WTC11 (cell line): ENCODE data around the gene ZNF8. TPM values are rescaled to one million over a fixed set of nuclear protein-coding genes. Genes with fewer than 3 reads are reported as not detected.

ENCODE experiments used
- ATAC-seq: fragments of 200-7000 bp; cut with Tn5 transposase; 2 replicates; pipeline ENCODE4 v1.10.0; 2021; ENCODE audit warnings: mild to moderate bottlenecking, moderate library complexity
- CTCF ChIA-PET: fragments of 300-600 bp; sonication (Branson Sonifier 250); formaldehyde crosslinking; loops from one replicate; lab custom pipeline; 2021; ENCODE audit warnings: antibody characterized with exemption; lab: Charles Lee
- POLR2A ChIA-PET: fragments of 350-600 bp; sonication (Branson Sonifier 250); formaldehyde crosslinking; loops from one replicate; lab custom pipeline; 2021; ENCODE audit warnings: antibody characterized with exemption; lab: Charles Lee
- DNase-seq: peaks from one replicate; pipeline ENCODE4 v3.0.0; 2021; ENCODE audit warnings: low spot score
- H3K27ac Mint-ChIP-seq: 2 replicates; pipeline ENCODE4 v1.8.0; 2021; ENCODE audit warnings: mixed read lengths
- H3K27me3 Mint-ChIP-seq: 2 replicates; pipeline ENCODE4 v1.8.0; 2021; ENCODE audit warnings: low read depth, mild to moderate bottlenecking, moderate library complexity, mixed read lengths
- H3K36me3 Mint-ChIP-seq: 2 replicates; pipeline ENCODE4 v1.8.0; 2021; ENCODE audit warnings: mixed read lengths
- H3K4me1 Mint-ChIP-seq: 2 replicates; pipeline ENCODE4 v1.8.0; 2022; ENCODE audit warnings: mixed read lengths
- H3K4me3 Mint-ChIP-seq: 2 replicates; pipeline ENCODE4 v1.8.0; 2021; ENCODE audit warnings: mild to moderate bottlenecking, moderate library complexity, mixed read lengths
- H3K9me3 Mint-ChIP-seq: 2 replicates; pipeline ENCODE4 v1.8.0; 2021; ENCODE audit warnings: mixed read lengths
- ATF1 ChIP-seq: sonication (generic); formaldehyde crosslinking; IDR thresholded peaks from 2 replicates; pipeline ENCODE4 v1.8.1; 2023; ENCODE audit warnings: mild to moderate bottlenecking, moderate library complexity, missing genetic modification reagents
- CREB1 ChIP-seq: sonication (generic); formaldehyde crosslinking; IDR thresholded peaks from 2 replicates; pipeline ENCODE4 v1.8.0; 2023; ENCODE audit warnings: mild to moderate bottlenecking, missing genetic modification reagents
- CREM ChIP-seq: sonication (generic); formaldehyde crosslinking; IDR thresholded peaks from 2 replicates; pipeline ENCODE4 v1.8.1; 2022; ENCODE audit warnings: mild to moderate bottlenecking, missing genetic modification reagents, moderate library complexity
- NFE2L1 ChIP-seq: sonication (generic); formaldehyde crosslinking; IDR thresholded peaks from 2 replicates; pipeline ENCODE4 v1.8.1; 2023; ENCODE audit warnings: missing genetic modification reagents
- NFYB ChIP-seq: sonication (generic); formaldehyde crosslinking; conservative IDR thresholded peaks from 2 replicates; pipeline ENCODE4 v1.8.0; 2022; ENCODE audit warnings: low read depth, missing genetic modification reagents
- NR2C2 ChIP-seq: sonication (generic); formaldehyde crosslinking; IDR thresholded peaks from 2 replicates; pipeline ENCODE4 v1.8.0; 2022; ENCODE audit warnings: mild to moderate bottlenecking, missing genetic modification reagents
- TCF7 ChIP-seq: sonication (generic); formaldehyde crosslinking; IDR thresholded peaks from 2 replicates; pipeline ENCODE4 v1.8.0; 2022; ENCODE audit warnings: mild to moderate bottlenecking, low read depth, missing genetic modification reagents, moderate library complexity
- ZNF121 ChIP-seq: sonication (generic); formaldehyde crosslinking; IDR thresholded peaks from 2 replicates; pipeline ENCODE4 v1.8.0; 2023; ENCODE audit warnings: missing genetic modification reagents
- ZNF263 ChIP-seq: sonication (generic); formaldehyde crosslinking; IDR thresholded peaks from 2 replicates; pipeline ENCODE4 v1.8.1; 2022; ENCODE audit warnings: low read depth, mild to moderate bottlenecking, moderate library complexity, missing genetic modification reagents
- total RNA-seq: library from RNA; stranded (reverse); gene quantifications from 3 replicates; pipeline ENCODE4 v1.2.3, GENCODE V29; 2021
- TF ChIP-seq, protein P1 (sequence below): sonication (generic); formaldehyde crosslinking; IDR thresholded peaks from 2 replicates; pipeline ENCODE4 v1.8.1; 2022; ENCODE audit warnings: low read depth, mild to moderate bottlenecking, moderate library complexity, missing genetic modification reagents, borderline replicate concordance
- TF ChIP-seq, protein P2 (sequence below): sonication (generic); formaldehyde crosslinking; IDR thresholded peaks from 2 replicates; pipeline ENCODE4 v1.8.0; 2023; ENCODE audit warnings: missing genetic modification reagents
- TF ChIP-seq, protein P3 (sequence below): sonication (generic); formaldehyde crosslinking; IDR thresholded peaks from 2 replicates; pipeline ENCODE4 v1.8.1; 2023; ENCODE audit warnings: mild to moderate bottlenecking, missing genetic modification reagents
- TF ChIP-seq, protein P4 (sequence below): sonication (generic); formaldehyde crosslinking; IDR thresholded peaks from 2 replicates; pipeline ENCODE4 v1.8.1; 2023; ENCODE audit warnings: mild to moderate bottlenecking, missing genetic modification reagents
- TF ChIP-seq, protein P5 (sequence below): fragments of 250-450 bp; sonication (Bioruptor Pico); IDR thresholded peaks from 2 replicates; pipeline ENCODE4 v1.9.0; 2021; ENCODE audit warnings: mild to moderate bottlenecking
- TF ChIP-seq, protein P6 (sequence below): sonication (generic); formaldehyde crosslinking; IDR thresholded peaks from 2 replicates; pipeline ENCODE4 v1.8.0; 2022; ENCODE audit warnings: mild to moderate bottlenecking, missing genetic modification reagents
- TF ChIP-seq, protein P7 (sequence below): sonication (generic); formaldehyde crosslinking; conservative IDR thresholded peaks from 2 replicates; pipeline ENCODE4 v1.8.1; 2023; ENCODE audit warnings: mild to moderate bottlenecking, low read depth, missing genetic modification reagents, moderate library complexity

ZNF8 gene
- total RNA-seq, 1 experiment from 2014 or later, result 18.8 TPM

DNA sequence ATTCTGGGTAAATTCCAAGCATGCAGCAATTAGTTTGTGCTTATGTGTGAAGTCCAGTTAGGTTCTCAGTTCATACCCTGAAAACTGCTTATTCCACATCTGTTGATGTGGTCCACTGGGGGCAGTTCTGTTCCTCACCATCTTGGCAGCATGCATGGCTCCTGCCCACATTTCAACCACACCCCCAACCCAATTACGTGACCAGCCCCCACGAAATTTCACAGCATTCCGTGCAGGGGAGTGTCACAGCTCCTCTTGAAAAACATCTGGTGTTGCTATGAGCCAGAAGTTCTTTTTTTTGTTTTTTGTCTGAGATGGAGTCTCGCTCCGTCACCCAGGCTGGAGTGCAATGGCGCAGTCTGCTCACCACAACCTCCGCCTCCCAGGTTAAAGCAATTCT lies 17.3 kb downstream of the ZNF8 start:
- TF ChIP-seq, protein P1, sequence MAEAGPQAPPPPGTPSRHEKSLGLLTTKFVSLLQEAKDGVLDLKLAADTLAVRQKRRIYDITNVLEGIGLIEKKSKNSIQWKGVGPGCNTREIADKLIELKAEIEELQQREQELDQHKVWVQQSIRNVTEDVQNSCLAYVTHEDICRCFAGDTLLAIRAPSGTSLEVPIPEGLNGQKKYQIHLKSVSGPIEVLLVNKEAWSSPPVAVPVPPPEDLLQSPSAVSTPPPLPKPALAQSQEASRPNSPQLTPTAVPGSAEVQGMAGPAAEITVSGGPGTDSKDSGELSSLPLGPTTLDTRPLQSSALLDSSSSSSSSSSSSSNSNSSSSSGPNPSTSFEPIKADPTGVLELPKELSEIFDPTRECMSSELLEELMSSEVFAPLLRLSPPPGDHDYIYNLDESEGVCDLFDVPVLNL, result no peak
- TF ChIP-seq, protein P2, sequence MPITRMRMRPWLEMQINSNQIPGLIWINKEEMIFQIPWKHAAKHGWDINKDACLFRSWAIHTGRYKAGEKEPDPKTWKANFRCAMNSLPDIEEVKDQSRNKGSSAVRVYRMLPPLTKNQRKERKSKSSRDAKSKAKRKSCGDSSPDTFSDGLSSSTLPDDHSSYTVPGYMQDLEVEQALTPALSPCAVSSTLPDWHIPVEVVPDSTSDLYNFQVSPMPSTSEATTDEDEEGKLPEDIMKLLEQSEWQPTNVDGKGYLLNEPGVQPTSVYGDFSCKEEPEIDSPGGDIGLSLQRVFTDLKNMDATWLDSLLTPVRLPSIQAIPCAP (CRISPR knock-in tag), result no peak
- no peak for TF ChIP-seq ZNF263 (CRISPR knock-in tag)
- TF ChIP-seq, protein P3, sequence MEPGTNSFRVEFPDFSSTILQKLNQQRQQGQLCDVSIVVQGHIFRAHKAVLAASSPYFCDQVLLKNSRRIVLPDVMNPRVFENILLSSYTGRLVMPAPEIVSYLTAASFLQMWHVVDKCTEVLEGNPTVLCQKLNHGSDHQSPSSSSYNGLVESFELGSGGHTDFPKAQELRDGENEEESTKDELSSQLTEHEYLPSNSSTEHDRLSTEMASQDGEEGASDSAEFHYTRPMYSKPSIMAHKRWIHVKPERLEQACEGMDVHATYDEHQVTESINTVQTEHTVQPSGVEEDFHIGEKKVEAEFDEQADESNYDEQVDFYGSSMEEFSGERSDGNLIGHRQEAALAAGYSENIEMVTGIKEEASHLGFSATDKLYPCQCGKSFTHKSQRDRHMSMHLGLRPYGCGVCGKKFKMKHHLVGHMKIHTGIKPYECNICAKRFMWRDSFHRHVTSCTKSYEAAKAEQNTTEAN, result no peak
- no peak for TF ChIP-seq ZNF121 (CRISPR knock-in tag)
- TF ChIP-seq CREM, result no peak
- no peak for TF ChIP-seq NFYB
- TF ChIP-seq, protein P4, sequence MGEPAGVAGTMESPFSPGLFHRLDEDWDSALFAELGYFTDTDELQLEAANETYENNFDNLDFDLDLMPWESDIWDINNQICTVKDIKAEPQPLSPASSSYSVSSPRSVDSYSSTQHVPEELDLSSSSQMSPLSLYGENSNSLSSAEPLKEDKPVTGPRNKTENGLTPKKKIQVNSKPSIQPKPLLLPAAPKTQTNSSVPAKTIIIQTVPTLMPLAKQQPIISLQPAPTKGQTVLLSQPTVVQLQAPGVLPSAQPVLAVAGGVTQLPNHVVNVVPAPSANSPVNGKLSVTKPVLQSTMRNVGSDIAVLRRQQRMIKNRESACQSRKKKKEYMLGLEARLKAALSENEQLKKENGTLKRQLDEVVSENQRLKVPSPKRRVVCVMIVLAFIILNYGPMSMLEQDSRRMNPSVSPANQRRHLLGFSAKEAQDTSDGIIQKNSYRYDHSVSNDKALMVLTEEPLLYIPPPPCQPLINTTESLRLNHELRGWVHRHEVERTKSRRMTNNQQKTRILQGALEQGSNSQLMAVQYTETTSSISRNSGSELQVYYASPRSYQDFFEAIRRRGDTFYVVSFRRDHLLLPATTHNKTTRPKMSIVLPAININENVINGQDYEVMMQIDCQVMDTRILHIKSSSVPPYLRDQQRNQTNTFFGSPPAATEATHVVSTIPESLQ (CRISPR knock-in tag), result no peak
- TF ChIP-seq TCF7 (CRISPR knock-in tag), result no peak
- no peak for TF ChIP-seq CREB1 (CRISPR knock-in tag)
- TF ChIP-seq, protein P5, sequence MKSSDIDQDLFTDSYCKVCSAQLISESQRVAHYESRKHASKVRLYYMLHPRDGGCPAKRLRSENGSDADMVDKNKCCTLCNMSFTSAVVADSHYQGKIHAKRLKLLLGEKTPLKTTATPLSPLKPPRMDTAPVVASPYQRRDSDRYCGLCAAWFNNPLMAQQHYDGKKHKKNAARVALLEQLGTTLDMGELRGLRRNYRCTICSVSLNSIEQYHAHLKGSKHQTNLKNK, result no peak
- no peak for TF ChIP-seq ATF1
- no peak for TF ChIP-seq NR2C2 (CRISPR knock-in tag)
- TF ChIP-seq, protein P6, sequence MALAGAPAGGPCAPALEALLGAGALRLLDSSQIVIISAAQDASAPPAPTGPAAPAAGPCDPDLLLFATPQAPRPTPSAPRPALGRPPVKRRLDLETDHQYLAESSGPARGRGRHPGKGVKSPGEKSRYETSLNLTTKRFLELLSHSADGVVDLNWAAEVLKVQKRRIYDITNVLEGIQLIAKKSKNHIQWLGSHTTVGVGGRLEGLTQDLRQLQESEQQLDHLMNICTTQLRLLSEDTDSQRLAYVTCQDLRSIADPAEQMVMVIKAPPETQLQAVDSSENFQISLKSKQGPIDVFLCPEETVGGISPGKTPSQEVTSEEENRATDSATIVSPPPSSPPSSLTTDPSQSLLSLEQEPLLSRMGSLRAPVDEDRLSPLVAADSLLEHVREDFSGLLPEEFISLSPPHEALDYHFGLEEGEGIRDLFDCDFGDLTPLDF (CRISPR knock-in tag), result no peak
- Mint-ChIP-seq H3K4me1 (no peaks in the 10 kb centered on the region), H3K36me3 (peaks cover 82% of the 10 kb centered on the region), H3K27ac (no peak overlapping the region), H3K4me3 (no peak overlapping the region), H3K27me3 (no peaks in the 10 kb centered on the region), H3K9me3 (no peaks in the 10 kb centered on the region)
- DNase-seq (no peak), ATAC-seq (no peak)
- ChIA-PET CTCF (no interaction called here), POLR2A (no interaction called here)

DNA sequence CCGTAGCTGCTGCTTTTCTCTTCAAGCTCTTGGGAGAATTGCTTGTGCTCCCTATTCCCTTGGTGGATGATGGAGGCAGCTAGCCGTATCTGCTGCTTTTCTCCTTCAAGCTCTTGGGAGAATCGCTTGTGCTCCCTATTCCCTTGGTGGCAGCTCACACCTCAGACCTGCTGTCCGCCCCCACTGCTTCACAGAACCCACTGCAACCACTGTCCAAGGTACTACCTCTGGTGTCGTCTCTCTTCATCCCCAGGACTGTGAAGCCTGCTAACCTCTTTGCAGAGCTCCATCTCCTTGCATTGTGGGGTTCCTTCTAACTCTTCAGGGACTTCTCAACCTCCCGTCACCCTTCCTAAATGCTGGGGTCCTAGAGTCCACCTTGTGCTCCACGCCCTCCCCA lies 21.9 kb downstream of the ZNF8 start:
- H3K4me1 Mint-ChIP-seq, result peaks cover 9% of the 10 kb centered on the region
- no peak overlapping the region for H3K4me3 Mint-ChIP-seq
- no peak for TF ChIP-seq NFE2L1
- TF ChIP-seq, protein P7, sequence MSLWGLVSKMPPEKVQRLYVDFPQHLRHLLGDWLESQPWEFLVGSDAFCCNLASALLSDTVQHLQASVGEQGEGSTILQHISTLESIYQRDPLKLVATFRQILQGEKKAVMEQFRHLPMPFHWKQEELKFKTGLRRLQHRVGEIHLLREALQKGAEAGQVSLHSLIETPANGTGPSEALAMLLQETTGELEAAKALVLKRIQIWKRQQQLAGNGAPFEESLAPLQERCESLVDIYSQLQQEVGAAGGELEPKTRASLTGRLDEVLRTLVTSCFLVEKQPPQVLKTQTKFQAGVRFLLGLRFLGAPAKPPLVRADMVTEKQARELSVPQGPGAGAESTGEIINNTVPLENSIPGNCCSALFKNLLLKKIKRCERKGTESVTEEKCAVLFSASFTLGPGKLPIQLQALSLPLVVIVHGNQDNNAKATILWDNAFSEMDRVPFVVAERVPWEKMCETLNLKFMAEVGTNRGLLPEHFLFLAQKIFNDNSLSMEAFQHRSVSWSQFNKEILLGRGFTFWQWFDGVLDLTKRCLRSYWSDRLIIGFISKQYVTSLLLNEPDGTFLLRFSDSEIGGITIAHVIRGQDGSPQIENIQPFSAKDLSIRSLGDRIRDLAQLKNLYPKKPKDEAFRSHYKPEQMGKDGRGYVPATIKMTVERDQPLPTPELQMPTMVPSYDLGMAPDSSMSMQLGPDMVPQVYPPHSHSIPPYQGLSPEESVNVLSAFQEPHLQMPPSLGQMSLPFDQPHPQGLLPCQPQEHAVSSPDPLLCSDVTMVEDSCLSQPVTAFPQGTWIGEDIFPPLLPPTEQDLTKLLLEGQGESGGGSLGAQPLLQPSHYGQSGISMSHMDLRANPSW (CRISPR knock-in tag), result no peak
- TF ChIP-seq, protein P3, result no peak
- DNase-seq (no peak), ATAC-seq (no peak)
- no peaks in the 10 kb centered on the region for H3K27me3 Mint-ChIP-seq
- ChIA-PET POLR2A (no interaction called here), CTCF (no interaction called here)
- H3K27ac Mint-ChIP-seq, result no peak overlapping the region
- H3K36me3 Mint-ChIP-seq, result peaks cover 48% of the 10 kb centered on the region
- no peaks in the 10 kb centered on the region for H3K9me3 Mint-ChIP-seq
